HFFc6 (cell line): ENCODE data around the gene TRIM7. TPM values are rescaled to one million over a fixed set of nuclear protein-coding genes. Genes with fewer than 3 reads are reported as not detected.

ENCODE experiments used
- DNase-seq: peaks from one replicate; pipeline ENCODE4 v3.0.0-alpha.2; 2018
- H3K27ac Mint-ChIP-seq: 2 replicates; pipeline ENCODE4 v1.8.0; 2020; ENCODE audit warnings: mild to moderate bottlenecking, mixed read lengths
- H3K27me3 Mint-ChIP-seq: 2 replicates; pipeline ENCODE4 v1.8.0; 2021; ENCODE audit warnings: mild to moderate bottlenecking, moderate library complexity, mixed read lengths; ENCODE audit not compliant: insufficient read depth
- H3K36me3 Mint-ChIP-seq: 2 replicates; pipeline ENCODE4 v1.8.0; 2021; ENCODE audit warnings: low read depth, mixed read lengths
- H3K4me1 Mint-ChIP-seq: 2 replicates; pipeline ENCODE4 v1.8.0; 2020; ENCODE audit warnings: low read depth, mixed read lengths
- H3K4me3 Mint-ChIP-seq: 2 replicates; pipeline ENCODE4 v1.8.0; 2020; ENCODE audit warnings: mild to moderate bottlenecking, moderate library complexity, mixed read lengths
- H3K9me3 Mint-ChIP-seq: 2 replicates; pipeline ENCODE4 v1.8.0; 2020; ENCODE audit warnings: mild to moderate bottlenecking, mixed read lengths
- total RNA-seq, 6 experiments: library from RNA; stranded (reverse); fragmentation: NEBNext Ultra II Directional; extraction: Animal tissue kit (Norgen Biotek cat#: 25700); gene quantifications; 2 replicates in 1 of 6; 3 replicates in 5 of 6; pipeline ENCODE4 v1.2.3, GENCODE V29; 2021
- TF ChIP-seq, protein P1 (sequence below): fragments of 200-600 bp; sonication (generic); IDR thresholded peaks from 2 replicates; pipeline ENCODE4 v1.5.0; 2021; ENCODE audit warnings: antibody characterized with exemption, mild to moderate bottlenecking

Gene TRIM7
- total RNA-seq, 6 experiments from 2014 or later = 2.8 to 7.5 (median 5.3) TPM

DNA sequence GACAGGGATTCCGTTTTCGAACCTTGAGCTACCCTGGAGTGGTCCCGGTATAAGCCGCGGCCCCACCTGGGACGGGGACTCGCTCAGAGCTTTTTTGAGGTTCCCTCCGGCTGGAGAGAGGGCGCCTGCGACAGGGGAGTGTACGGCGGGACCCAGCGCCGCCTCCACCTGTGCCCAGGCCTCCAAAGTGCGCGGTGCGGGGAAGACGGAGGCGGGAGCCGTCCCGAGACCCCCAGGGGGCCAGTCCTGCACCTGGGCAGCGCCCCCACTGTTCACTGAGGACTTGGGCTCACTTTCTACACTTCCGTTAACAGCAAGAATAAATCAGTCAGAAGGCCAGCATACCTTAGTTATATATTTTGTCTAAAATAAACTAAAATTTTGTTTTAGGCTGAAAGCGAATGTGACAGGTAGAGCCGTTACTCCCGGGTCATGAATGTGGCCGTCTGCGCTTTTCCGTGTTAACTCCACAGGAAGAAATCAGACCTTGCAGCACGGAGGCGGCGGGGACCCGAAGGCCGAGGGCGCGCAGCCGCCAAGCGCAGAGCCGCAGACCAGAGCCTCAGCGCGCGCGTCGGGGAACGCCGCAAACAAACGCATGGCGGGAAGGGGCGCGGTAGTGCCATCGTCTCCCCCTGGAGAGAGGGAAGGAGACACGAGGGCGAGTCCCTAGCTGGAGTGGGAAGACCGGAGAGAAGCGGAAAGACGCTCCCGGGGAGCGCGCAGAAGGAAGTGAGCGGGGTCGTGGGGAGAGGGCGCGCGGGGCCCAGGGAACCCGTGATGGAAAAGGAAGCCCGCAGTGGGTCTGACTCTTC is 14.1 kb downstream of the TRIM7 start:
- Mint-ChIP-seq H3K4me3 (peak overlapping the region; percentile 99), H3K27ac (peak overlapping the region; percentile 94), H3K9me3 (peaks cover 5% of the 10 kb centered on the region), H3K36me3 (no peaks in the 10 kb centered on the region), H3K4me1 (peaks cover 37% of the 10 kb centered on the region), H3K27me3 (peaks cover 19% of the 10 kb centered on the region)
- TF ChIP-seq, protein P1, sequence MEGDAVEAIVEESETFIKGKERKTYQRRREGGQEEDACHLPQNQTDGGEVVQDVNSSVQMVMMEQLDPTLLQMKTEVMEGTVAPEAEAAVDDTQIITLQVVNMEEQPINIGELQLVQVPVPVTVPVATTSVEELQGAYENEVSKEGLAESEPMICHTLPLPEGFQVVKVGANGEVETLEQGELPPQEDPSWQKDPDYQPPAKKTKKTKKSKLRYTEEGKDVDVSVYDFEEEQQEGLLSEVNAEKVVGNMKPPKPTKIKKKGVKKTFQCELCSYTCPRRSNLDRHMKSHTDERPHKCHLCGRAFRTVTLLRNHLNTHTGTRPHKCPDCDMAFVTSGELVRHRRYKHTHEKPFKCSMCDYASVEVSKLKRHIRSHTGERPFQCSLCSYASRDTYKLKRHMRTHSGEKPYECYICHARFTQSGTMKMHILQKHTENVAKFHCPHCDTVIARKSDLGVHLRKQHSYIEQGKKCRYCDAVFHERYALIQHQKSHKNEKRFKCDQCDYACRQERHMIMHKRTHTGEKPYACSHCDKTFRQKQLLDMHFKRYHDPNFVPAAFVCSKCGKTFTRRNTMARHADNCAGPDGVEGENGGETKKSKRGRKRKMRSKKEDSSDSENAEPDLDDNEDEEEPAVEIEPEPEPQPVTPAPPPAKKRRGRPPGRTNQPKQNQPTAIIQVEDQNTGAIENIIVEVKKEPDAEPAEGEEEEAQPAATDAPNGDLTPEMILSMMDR = peak; percentile 63
- DNase-seq = no peak

GRCh38 chr5:181189962-181190710 is 14.9 kb downstream of the TRIM7 start:
- TF ChIP-seq, protein P1 = no peak
- Mint-ChIP-seq H3K27ac (peak overlapping the region; percentile 24; the same call in 1 of the 2 replicates), H3K4me1 (peaks cover 39% of the 10 kb centered on the region), H3K9me3 (peaks cover 5% of the 10 kb centered on the region), H3K36me3 (no peaks in the 10 kb centered on the region), H3K27me3 (peaks cover 19% of the 10 kb centered on the region), H3K4me3 (peak overlapping the region; percentile 99)
- no peak for DNase-seq

GRCh38 chr5:181189363-181189961 is 15.5 kb downstream of the TRIM7 start:
- peaks cover 19% of the 10 kb centered on the region for H3K27me3 Mint-ChIP-seq
- peak; percentile 64 for DNase-seq
- TF ChIP-seq, protein P1 = no peak
- H3K27ac Mint-ChIP-seq = peak overlapping the region; percentile 83
- peaks cover 42% of the 10 kb centered on the region for H3K4me1 Mint-ChIP-seq
- H3K4me3 Mint-ChIP-seq = peak overlapping the region; percentile 99
- peaks cover 5% of the 10 kb centered on the region for H3K9me3 Mint-ChIP-seq
- no peaks in the 10 kb centered on the region for H3K36me3 Mint-ChIP-seq

- peak overlapping the region; percentile 99 for H3K4me3 Mint-ChIP-seq
- H3K27ac Mint-ChIP-seq = peak overlapping the region; percentile 83
- no peaks in the 10 kb centered on the region for H3K36me3 Mint-ChIP-seq
These were observed 16.2 kb downstream of the TRIM7 start for GRCh38 chr5:181188700-181189362.

More at GRCh38 chr5:181188700-181189362, 16.2 kb downstream of the TRIM7 start:
- Mint-ChIP-seq H3K4me1 (peaks cover 47% of the 10 kb centered on the region), H3K9me3 (peaks cover 5% of the 10 kb centered on the region), H3K27me3 (peaks cover 19% of the 10 kb centered on the region)
- TF ChIP-seq, protein P1 = no peak
- peak; percentile 59 for DNase-seq
